CD8-positive, alpha-beta memory T cell (primary cell): Measurements from ENCODE around the gene PUS7. TPM values are rescaled to one million over a fixed set of nuclear protein-coding genes. Genes with fewer than 3 reads are reported as not detected.

ENCODE experiments used
- CTCF ChIA-PET: fragments of 350-600 bp; sonication (Branson Sonifier 250); formaldehyde crosslinking; loops from one replicate; lab custom pipeline; 2021; ENCODE audit warnings: antibody characterized with exemption; lab: Charles Lee
- POLR2A ChIA-PET: fragments of 350-600 bp; sonication (Branson Sonifier 250); formaldehyde crosslinking; loops from one replicate; lab custom pipeline; 2021; ENCODE audit warnings: antibody characterized with exemption; lab: Charles Lee
- DNase-seq, 5 donors: peaks; one replicate each; pipeline versions ENCODE4 v3.0.0 to v3.0.0-alpha.2; 2020 to 2022; ENCODE audit warnings: mixed read lengths in 1 of 5
- H3K27ac ChIP-seq: one replicate; pipeline ENCODE4 v1.7.0; 2013; ENCODE audit warnings: low read depth, mild to moderate bottlenecking, low read length, moderate library complexity
- H3K27me3 ChIP-seq: 2 replicates; pipeline ENCODE4 v1.7.0; 2013; ENCODE audit warnings: low read length, mild to moderate bottlenecking; ENCODE audit not compliant: insufficient read depth, poor library complexity, severe bottlenecking
- H3K36me3 ChIP-seq: 2 replicates; pipeline ENCODE4 v1.7.0; 2013; ENCODE audit warnings: mild to moderate bottlenecking, low read length, moderate library complexity; ENCODE audit not compliant: insufficient read depth
- H3K4me1 ChIP-seq: 2 replicates; pipeline ENCODE4 v1.7.0; 2013; ENCODE audit warnings: mild to moderate bottlenecking, low read length, moderate library complexity; ENCODE audit not compliant: insufficient read depth
- H3K4me3 ChIP-seq: 2 replicates; pipeline ENCODE4 v1.7.0; 2013; ENCODE audit warnings: mild to moderate bottlenecking, low read length
- H3K9me3 ChIP-seq: 2 replicates; pipeline ENCODE4 v1.7.0; 2013; ENCODE audit warnings: mild to moderate bottlenecking, low read length
- H3K27ac Mint-ChIP-seq, 8 donors: one replicate each; pipeline ENCODE4 v1.8.0; 2020 to 2021; ENCODE audit warnings: mixed read lengths in 8 of 8, mild to moderate bottlenecking in 6 of 8, inconsistent platforms in 3 of 8, moderate library complexity in 3 of 8
- H3K27me3 Mint-ChIP-seq, 2 donors: one replicate each; pipeline ENCODE4 v1.8.0; 2020 to 2021; ENCODE audit warnings: mixed read lengths in 2 of 2, mild to moderate bottlenecking in 1 of 2, moderate library complexity in 1 of 2
- H3K36me3 Mint-ChIP-seq, 3 donors: one replicate each; pipeline ENCODE4 v1.8.0; 2020 to 2021; ENCODE audit warnings: mixed read lengths in 3 of 3, inconsistent platforms in 1 of 3, mild to moderate bottlenecking in 1 of 3
- H3K4me1 Mint-ChIP-seq, 3 donors: one replicate each; pipeline ENCODE4 v1.8.0; 2020 to 2021; ENCODE audit warnings: mixed read lengths in 3 of 3, inconsistent platforms in 1 of 3, mild to moderate bottlenecking in 1 of 3
- H3K4me3 Mint-ChIP-seq, 7 donors: one replicate each; pipeline ENCODE4 v1.8.0; 2020 to 2021; ENCODE audit warnings: mixed read lengths in 7 of 7, mild to moderate bottlenecking in 6 of 7, moderate library complexity in 4 of 7, inconsistent platforms in 2 of 7
- H3K9me3 Mint-ChIP-seq, 5 donors: one replicate each; pipeline ENCODE4 v1.8.0; 2020 to 2022; ENCODE audit warnings: mixed read lengths in 5 of 5, mild to moderate bottlenecking in 3 of 5, moderate library complexity in 2 of 5, inconsistent platforms in 1 of 5
- polyA plus RNA-seq: library from polyadenylated mRNA; unstranded; fragments of 300-500 nt; fragmentation: Illumina TruSeq; gene quantifications from one replicate; pipeline ENCODE4 v1.2.3, GENCODE V29; 2021
- total RNA-seq, 2 experiments: library from RNA; stranded (reverse); gene quantifications; one replicate each; pipeline ENCODE4 v1.2.3, GENCODE V29; 2021

The PUS7 gene, protein sequence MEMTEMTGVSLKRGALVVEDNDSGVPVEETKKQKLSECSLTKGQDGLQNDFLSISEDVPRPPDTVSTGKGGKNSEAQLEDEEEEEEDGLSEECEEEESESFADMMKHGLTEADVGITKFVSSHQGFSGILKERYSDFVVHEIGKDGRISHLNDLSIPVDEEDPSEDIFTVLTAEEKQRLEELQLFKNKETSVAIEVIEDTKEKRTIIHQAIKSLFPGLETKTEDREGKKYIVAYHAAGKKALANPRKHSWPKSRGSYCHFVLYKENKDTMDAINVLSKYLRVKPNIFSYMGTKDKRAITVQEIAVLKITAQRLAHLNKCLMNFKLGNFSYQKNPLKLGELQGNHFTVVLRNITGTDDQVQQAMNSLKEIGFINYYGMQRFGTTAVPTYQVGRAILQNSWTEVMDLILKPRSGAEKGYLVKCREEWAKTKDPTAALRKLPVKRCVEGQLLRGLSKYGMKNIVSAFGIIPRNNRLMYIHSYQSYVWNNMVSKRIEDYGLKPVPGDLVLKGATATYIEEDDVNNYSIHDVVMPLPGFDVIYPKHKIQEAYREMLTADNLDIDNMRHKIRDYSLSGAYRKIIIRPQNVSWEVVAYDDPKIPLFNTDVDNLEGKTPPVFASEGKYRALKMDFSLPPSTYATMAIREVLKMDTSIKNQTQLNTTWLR
- total RNA-seq, result 10 to 100 TPM; 30.4 to 31.6 TPM
- 5.2 TPM for polyA plus RNA-seq

DNA sequence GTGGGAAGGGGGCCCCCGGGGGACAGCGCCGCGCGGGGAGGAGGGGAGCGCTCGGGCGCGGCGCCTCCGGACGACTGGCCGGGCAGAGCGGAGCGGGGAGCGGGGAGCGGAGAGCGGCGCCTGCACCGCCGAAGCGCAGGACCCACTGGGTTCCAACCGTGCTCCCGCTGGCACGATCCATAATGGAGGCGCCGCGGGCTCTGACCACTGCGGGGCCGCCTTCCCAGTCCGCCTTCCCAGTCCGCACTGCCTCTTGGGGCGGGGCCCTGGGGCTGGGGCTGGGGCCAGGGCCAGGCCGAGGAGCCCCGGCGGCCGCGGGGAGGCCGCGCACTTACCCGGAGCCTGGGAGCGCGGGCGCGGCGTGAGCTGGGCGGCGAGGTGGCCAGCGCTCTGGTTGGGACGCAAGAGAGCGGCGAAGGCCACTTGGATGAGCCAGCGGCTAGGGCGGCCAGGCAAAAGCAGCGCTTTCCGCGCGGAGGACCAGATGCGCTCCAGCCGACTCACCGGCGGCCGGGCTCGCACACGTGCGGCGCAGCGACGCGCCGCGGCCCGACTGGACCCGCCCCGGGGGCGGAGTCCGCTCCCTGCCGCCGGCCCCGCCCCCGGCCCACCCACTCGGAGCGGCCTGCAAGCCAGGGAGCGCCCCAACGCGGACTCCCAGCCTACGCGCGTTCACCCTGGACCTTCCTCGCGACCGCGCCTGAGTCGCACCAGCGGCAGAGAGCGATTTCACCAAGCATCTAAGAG, at the start of gene PUS7:
TSS of gene PUS7 (minus strand) at position 555 of the 747 bp plus-strand sequence. CDS start 13,759 bp downstream, outside the sequence.
- H3K36me3 Mint-ChIP-seq, result peaks cover 0 to 3% (median 2%) of the 10 kb centered on the region in 3 donors

DNA sequence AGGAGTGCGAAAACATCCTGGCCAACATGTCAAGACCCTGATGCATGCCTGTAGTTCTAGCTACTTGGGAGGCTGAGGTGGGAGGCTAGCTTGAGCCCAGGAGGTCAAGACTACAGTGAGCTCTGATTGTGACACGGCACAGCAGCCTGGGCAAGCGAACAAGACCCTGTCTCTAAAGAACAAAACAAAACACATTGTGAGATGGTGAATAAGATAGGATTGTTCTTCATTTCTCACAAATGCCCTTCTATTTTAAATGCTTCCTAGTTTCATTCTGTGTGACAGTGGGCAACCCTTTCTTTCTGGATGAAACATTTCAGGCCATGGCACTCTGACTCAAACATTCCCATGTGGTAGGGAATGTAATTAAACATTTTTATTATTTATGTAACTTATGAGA, 45.8 kb upstream of the PUS7 start:
- Histone ChIP-seq H3K27me3 (no peaks in the 10 kb centered on the region), H3K36me3 (peaks cover 10% of the 10 kb centered on the region), H3K4me1 (no peaks in the 10 kb centered on the region), H3K9me3 (no peaks in the 10 kb centered on the region), H3K4me3 (no peak overlapping the region), H3K27ac (no peak overlapping the region)
- ChIA-PET POLR2A (no interaction called here), CTCF (no interaction called here)
- peak overlapping the region in 2 of 8 donors; percentile 40 to 58 for H3K27ac Mint-ChIP-seq
- H3K9me3 Mint-ChIP-seq, result no peaks in the 10 kb centered on the region
- H3K27me3 Mint-ChIP-seq, result no peaks in the 10 kb centered on the region
- H3K36me3 Mint-ChIP-seq, result peaks cover 7 to 55% (median 15%) of the 10 kb centered on the region in 3 donors
- no peaks in the 10 kb centered on the region for H3K4me1 Mint-ChIP-seq
- H3K4me3 Mint-ChIP-seq, result no peak overlapping the region
- DNase-seq, result no peak

More for the DNA sequence above, at the start of gene PUS7:
- peak within 1 kb of the TSS; percentile 78 for H3K4me3 ChIP-seq
- Mint-ChIP-seq H3K27ac (peak within 1 kb of the TSS; percentile 72 to 97 (median 86)), H3K4me3 (peak within 1 kb of the TSS; percentile 91 to 97 (median 94)), H3K9me3 (no peaks in the 10 kb centered on the region), H3K4me1 (peaks cover 11 to 18% (median 16%) of the 10 kb centered on the region in 3 donors), H3K27me3 (peaks cover 0 to 1% of the 10 kb centered on the region in 2 donors)
- ChIA-PET CTCF (no interaction called here), POLR2A (interaction anchor here (1.5 kb wide), 1 partner anchor 9 kb away, joined by 3 read pairs; no protein-coding TSS in a partner anchor)
- peaks cover 6% of the 10 kb centered on the region for H3K4me1 ChIP-seq
- H3K27ac ChIP-seq, result peak within 1 kb of the TSS; percentile 70
- H3K27me3 ChIP-seq, result no peaks in the 10 kb centered on the region
- H3K9me3 ChIP-seq, result no peaks in the 10 kb centered on the region
- DNase-seq, result peak; percentile 69 to 82 (median 73)
- peaks cover 4% of the 10 kb centered on the region for H3K36me3 ChIP-seq

DNA sequence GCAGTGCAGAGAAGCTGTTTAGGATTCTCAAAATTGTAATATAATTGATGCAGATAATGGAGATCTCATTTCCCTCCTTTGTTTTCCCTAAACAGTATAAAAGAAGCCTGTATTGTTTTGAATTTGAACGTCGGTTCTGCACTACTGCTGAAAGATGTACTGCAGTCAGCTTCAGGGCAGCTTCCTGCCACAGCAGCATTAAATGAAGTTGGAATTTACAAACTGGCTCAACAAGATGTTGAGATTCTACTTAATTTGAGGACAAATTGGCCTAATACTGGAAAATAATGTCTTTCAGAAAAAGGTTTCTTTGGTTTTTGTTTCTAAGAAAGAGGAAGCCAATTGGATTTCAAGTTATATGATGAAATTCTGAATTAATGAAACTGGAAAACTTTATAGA, 45.0 kb upstream of the PUS7 start:
- Histone ChIP-seq H3K9me3 (no peaks in the 10 kb centered on the region), H3K36me3 (peaks cover 15% of the 10 kb centered on the region), H3K27ac (no peak overlapping the region), H3K27me3 (no peaks in the 10 kb centered on the region), H3K4me3 (no peak overlapping the region), H3K4me1 (no peaks in the 10 kb centered on the region)
- peaks cover 8 to 63% (median 14%) of the 10 kb centered on the region in 3 donors for H3K36me3 Mint-ChIP-seq
- CTCF ChIA-PET, result no interaction called here
- no peak for DNase-seq
- no peaks in the 10 kb centered on the region for H3K9me3 Mint-ChIP-seq
- no peaks in the 10 kb centered on the region for H3K27me3 Mint-ChIP-seq
- no peaks in the 10 kb centered on the region for H3K4me1 Mint-ChIP-seq
- no peak overlapping the region for H3K4me3 Mint-ChIP-seq
- H3K27ac Mint-ChIP-seq, result peak overlapping the region in 1 of 8 donors; percentile 15
- POLR2A ChIA-PET, result interaction anchor here (0.7 kb wide), 1 partner anchor 35 kb away, joined by 3 read pairs; the partner anchor contains the start of gene RINT1

- Histone ChIP-seq H3K27me3 (no peaks in the 10 kb centered on the region), H3K27ac (no peak overlapping the region), H3K4me3 (no peak overlapping the region), H3K4me1 (no peaks in the 10 kb centered on the region), H3K36me3 (peaks cover 15% of the 10 kb centered on the region), H3K9me3 (no peaks in the 10 kb centered on the region)
- H3K27ac Mint-ChIP-seq, result no peak overlapping the region
- no peaks in the 10 kb centered on the region for H3K9me3 Mint-ChIP-seq
- no peak for DNase-seq
- peaks cover 9 to 71% (median 14%) of the 10 kb centered on the region in 3 donors for H3K36me3 Mint-ChIP-seq
- H3K4me1 Mint-ChIP-seq, result no peaks in the 10 kb centered on the region
- no peak overlapping the region for H3K4me3 Mint-ChIP-seq
- POLR2A ChIA-PET, result no interaction called here
- CTCF ChIA-PET, result no interaction called here
- no peaks in the 10 kb centered on the region for H3K27me3 Mint-ChIP-seq
Observed at GRCh38 chr7:105565190-105565589, 43.1 kb upstream of the PUS7 start.

DNA sequence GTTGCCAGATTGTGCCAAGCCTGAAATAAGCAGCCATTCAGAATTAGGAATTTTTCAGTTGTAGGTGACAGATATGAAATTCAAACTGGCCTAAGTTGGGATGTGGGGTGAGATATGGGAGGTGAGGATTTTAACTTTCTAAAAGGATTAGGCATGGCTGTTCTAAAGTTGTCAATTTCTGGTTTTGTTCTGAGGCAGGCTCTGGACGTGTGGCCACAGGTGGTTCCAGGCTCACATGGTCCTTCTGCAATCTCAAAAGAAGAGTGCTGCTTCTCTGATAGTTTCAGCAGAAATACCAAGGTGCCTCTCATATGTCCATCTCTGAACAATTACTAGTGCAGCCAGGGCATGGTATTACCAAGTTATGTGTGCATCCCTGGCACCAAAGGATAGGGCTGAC, 37.9 kb upstream of the PUS7 start:
- peaks cover 9 to 70% (median 18%) of the 10 kb centered on the region in 3 donors for H3K36me3 Mint-ChIP-seq

GRCh38 chr7:105538339-105538738, 16.3 kb upstream of the PUS7 start:
- peaks cover 7 to 61% (median 13%) of the 10 kb centered on the region in 3 donors for H3K36me3 Mint-ChIP-seq
- H3K4me1 ChIP-seq, result peaks cover 9% of the 10 kb centered on the region
- H3K4me1 Mint-ChIP-seq, result peaks cover 15 to 44% (median 44%) of the 10 kb centered on the region in 3 donors
- H3K27ac ChIP-seq, result no peak overlapping the region
- H3K27ac Mint-ChIP-seq, result peak overlapping the region in 2 of 8 donors; percentile 70 to 72
- H3K27me3 Mint-ChIP-seq, result no peaks in the 10 kb centered on the region
- no peak overlapping the region for H3K4me3 ChIP-seq
- DNase-seq, result no peak
- no peaks in the 10 kb centered on the region for H3K9me3 ChIP-seq
- H3K9me3 Mint-ChIP-seq, result no peaks in the 10 kb centered on the region
- POLR2A ChIA-PET, result interaction anchor here (0.6 kb wide), 2 partner anchors 218 to 332 kb away, joined by 4 to 5 read pairs; no protein-coding TSS in a partner anchor
- H3K36me3 ChIP-seq, result peaks cover 13% of the 10 kb centered on the region
- H3K4me3 Mint-ChIP-seq, result no peak overlapping the region
- H3K27me3 ChIP-seq, result no peaks in the 10 kb centered on the region
- CTCF ChIA-PET, result no interaction called here

More for the DNA sequence above, 37.9 kb upstream of the PUS7 start:
- Histone ChIP-seq H3K9me3 (no peaks in the 10 kb centered on the region), H3K4me3 (no peak overlapping the region), H3K36me3 (peaks cover 20% of the 10 kb centered on the region), H3K27ac (no peak overlapping the region), H3K4me1 (no peaks in the 10 kb centered on the region), H3K27me3 (no peaks in the 10 kb centered on the region)
- Mint-ChIP-seq H3K4me1 (no peaks in the 10 kb centered on the region), H3K9me3 (no peaks in the 10 kb centered on the region), H3K27ac (peak overlapping the region in 3 of 8 donors; percentile 17 to 64 (median 45)), H3K27me3 (no peaks in the 10 kb centered on the region), H3K4me3 (no peak overlapping the region)
- ChIA-PET POLR2A (no interaction called here), CTCF (no interaction called here)
- DNase-seq, result no peak

- H3K4me3 Mint-ChIP-seq, result peak overlapping the region; percentile 89 to 97 (median 93)
- Histone ChIP-seq H3K9me3 (no peaks in the 10 kb centered on the region), H3K27ac (peak overlapping the region; percentile 93), H3K4me3 (peak overlapping the region; percentile 93), H3K27me3 (no peaks in the 10 kb centered on the region), H3K36me3 (peaks cover 4% of the 10 kb centered on the region), H3K4me1 (peaks cover 18% of the 10 kb centered on the region)
- CTCF ChIA-PET, result interaction anchor here (1.1 to 2.6 kb wide), 5 partner anchors 8 to 103 kb away, joined by 3 to 16 read pairs (median 5); no protein-coding TSS in a partner anchor
- H3K4me1 Mint-ChIP-seq, result peaks cover 30 to 58% (median 46%) of the 10 kb centered on the region in 3 donors
- peaks cover 0 to 32% (median 2%) of the 10 kb centered on the region in 3 donors for H3K36me3 Mint-ChIP-seq
- no peaks in the 10 kb centered on the region for H3K9me3 Mint-ChIP-seq
- DNase-seq, result no peak
- H3K27me3 Mint-ChIP-seq, result no peaks in the 10 kb centered on the region
- POLR2A ChIA-PET, result interaction anchor here (0.6 kb wide), 1 partner anchor 12 kb away, joined by 4 read pairs; no protein-coding TSS in a partner anchor
- peak overlapping the region; percentile 75 to 98 (median 96) for H3K27ac Mint-ChIP-seq
Observed at GRCh38 chr7:105532709-105533460, 10.8 kb upstream of the PUS7 start.
